ENCODE results near the gene HOXC9.

The HOXC9 gene

DNA sequence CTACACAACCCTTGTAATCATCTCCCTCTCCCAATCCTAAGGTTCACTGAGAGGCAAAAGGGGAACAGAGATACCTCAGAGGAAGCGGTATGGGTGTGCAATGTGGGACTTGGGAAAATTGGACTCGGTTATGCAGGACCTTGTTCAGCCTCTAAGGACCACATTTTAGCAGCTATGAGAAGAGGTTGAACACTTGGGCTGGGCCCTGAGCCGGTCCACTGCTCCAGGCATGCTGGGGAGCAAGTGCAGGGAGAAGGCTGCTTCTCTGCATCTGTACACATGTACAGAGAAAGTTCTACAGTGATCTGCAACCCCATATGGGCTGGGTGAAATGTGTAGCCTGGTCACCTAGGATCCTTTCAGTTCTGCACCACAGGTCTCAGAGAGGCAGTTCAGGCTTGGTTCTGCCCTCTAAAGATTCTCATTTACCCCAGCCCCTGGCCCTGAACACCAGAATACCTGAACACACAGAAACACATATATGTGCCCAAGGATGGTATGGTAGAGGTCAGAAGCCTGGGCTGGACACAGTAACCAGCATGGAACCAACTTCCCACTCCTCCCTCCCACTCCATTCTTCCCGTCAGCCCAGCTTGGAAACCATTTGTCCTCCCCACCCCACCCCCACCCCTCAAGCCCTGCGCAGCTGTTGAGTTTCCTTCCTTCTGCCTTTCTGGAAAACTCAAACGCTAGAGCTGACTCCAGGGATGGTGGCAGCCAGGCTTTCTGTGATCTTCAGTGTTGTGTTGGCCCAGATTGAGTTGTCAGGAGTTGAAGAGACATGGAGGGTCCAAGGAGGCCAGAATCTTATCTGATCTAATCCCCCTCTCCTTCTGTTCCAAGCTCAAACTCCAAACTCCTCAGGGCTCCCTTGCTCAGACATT is 43.3 kb downstream of the HOXC9 start:
- no peak for DNase-seq

DNA sequence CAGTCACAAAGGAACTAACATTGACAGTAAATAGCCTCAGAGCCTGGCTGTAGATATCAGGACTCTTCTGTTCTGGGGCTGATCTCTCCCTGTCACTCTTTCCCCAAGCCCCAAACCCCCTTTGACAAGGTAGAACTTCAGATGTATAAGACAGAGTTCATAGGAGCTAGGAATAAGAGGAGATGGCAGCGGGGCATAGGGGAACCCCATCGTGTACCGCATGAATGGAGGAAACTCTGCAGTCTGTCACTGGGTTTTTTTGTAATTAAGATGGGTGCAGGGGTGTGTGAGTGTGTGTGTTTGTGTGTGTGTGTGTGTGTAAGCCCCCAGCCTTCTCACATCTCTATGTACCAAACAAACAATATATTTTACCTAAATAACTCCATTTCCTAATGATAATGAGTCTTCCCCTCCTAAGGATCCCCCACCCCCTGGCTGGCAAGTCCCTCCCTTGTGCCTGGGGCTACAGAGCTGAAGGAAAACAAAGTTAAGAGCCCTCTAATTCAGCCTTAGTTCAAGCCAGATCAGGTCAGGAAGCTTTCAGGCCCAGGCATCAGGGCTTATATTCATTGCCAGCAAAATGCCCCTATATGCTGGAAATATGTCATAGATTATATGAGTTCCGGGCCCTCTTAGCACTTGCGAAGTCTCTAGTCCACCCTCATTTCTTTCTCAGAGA is 44.6 kb downstream of the HOXC9 start:
- no peak for DNase-seq

DNA sequence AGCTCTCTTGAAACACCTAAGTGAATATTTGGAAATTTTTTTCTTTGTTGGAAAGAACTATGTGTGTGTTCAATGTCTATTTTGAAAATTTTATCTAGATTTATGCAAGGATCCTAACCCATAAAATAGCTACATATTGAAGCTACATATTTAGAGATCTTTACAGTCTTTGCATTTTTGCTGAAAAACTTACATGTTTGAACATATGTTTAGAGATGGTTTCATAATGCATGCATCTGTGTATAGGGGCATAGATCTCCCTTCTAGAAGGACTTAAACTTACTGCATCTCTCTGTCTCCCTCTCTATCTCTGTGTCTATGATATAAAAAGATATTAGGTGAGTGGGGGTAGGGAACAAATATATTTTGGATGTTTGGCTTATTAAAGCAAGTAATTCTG is 45.4 kb downstream of the HOXC9 start:
- no peak for DNase-seq

DNA sequence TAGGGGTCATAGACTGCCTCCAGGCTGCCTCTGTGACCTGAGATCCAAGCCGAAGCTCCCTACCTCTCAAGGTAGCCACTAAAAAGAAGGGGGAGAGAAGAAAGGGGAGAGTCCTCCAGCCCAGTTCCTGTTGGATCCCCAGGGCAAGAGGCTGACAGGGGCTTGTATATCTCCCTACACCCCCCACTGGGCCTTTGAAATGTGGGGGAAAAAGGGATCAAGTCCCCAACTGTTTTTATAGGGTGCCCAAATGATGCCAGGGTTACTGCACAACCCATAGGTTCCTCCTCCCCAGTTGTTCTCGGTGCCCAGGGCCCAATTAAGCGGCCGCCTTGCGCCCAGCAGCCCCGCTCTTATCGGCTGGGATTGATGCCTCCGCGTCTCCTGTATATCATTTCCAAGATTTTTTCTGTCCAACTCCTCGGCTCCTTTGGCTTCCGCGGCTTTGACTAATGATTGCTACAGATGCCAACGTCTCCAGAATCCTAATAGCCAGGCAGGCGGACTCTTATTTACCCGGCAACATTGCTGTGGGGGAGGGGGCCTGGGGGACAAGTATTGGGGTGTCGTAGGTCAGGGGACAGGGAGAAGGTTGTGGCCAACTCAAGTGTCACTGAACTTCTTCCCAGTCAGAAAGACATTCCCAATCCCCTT is 46.0 kb downstream of the HOXC9 start:
- no peak for DNase-seq

DNA sequence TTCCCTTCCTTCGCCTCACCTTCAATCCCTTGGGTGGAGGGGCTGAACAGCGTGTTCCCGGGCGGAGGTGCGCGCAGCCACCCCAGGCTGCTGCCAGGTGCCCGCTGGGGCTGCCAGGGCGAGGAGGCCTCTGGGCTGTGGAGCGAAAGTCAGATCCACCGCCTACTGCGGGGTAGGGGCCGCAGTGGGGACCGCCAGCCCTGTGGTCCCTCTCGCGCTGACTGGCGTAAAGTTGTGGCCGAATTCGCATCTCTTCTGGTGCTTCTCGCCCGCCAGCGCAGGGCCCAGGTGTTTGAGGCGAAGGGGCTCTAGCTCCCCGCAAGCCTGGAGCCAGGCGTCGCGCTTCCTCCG is 46.8 kb downstream of the HOXC9 start:
- no peak for DNase-seq

DNA sequence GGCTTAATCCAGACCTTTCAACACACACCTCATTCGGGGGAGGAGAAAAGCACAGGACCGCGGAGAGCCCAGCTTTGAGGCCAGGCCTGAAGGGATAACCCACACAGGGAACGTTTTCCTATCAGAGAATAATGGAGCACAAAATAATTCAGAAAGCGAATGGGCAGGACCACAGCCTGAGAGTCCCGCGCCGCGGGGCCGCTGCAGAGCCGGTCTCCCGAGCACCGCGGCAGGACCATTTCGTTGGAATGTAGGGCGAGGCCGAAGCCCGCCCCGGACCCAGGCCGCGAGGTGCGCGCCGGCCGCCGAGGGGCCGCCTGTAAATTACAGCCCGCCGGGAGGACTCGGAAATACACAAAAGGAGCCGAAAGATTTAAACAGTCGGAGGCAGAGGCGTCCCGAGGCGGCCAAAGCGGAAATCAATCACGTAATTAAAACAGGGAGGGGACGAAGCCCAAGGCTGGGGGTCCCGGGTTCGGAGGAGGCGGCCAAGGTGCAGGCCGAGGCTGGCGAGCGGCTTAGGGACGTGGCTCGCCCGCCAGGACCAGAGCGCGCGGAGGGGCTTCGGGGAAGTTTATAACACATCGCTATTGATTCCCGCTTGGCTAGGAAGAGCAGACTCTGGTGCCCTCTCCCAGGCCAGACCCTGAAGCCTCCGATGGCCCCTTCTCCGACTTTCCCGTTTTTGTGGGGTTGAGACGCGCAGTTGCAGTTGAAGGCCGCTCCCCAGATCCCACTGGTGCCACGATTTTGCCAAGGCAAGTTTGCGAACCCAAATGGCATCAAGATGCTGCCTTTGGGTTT is 47.4 kb downstream of the HOXC9 start:
- DNase-seq = no peak

DNA sequence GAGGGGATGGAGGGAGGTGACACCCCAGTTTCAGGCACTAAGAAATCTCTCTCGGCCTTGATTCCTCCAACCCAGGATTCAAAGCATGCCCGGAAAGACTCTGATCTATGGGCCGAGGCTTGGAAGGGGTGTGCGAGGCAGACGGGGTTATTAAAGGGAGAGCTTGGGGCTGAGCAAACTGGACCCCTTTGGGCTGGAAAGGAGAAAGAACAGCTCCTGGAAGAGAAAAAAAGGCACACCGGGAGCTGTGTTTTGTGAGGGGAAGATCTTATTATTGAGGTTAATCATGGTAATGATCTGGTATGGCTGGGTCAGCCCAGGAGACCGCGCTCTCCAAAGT is 48.0 kb downstream of the HOXC9 start:
- no peak for DNase-seq

DNA sequence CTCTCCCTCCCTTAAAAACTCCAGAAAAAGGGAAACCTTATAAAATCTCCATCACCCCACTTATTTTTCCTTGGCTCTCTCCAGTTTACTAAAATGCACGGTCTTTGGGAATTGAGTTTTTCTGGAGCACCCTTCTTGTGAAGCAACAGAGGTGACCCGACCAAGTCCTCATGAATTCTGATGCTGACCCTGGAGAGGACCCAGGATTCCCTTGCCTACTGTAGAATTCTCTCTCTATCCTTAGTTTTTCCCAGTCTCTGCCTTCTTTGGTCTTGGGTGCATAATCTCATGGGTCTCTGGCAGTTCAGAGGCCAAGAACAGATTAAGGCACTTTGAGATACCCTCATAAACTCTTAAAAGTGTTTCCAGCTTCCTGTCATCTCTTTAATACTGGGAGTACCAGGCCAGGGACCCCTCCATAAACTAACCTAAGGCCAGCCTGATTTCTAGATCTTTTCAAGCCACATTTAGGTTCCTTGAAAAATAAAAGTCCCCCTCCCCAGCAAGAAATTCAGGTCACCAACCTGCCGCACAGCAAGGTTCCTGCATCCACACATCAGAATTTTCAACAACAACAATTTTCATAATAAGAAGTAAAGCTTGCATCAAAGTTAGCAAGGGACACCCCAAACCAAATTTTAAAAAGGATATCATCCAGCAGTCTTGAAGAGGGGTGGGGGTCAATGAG is 48.6 kb downstream of the HOXC9 start:
- no peak for DNase-seq

DNA sequence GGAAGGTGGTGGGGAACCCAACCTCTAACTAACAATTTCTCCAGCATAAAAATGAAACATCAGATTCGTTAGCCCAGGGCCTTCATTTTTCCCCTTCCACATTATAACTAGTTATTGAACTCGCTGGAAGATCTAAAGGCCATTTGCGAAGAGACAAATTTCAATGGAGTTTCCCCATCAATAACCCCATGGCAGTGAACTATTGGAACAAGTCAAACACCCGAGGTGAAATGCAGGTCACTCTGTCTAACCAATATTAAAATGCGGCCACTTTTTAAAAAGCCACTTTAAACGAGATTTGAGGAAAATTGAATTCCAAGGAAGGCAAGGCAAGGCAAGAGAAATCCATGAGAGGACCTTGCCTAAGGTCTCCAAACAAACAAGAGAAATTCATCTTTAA is 49.1 kb downstream of the HOXC9 start:
- no peak for DNase-seq

DNA sequence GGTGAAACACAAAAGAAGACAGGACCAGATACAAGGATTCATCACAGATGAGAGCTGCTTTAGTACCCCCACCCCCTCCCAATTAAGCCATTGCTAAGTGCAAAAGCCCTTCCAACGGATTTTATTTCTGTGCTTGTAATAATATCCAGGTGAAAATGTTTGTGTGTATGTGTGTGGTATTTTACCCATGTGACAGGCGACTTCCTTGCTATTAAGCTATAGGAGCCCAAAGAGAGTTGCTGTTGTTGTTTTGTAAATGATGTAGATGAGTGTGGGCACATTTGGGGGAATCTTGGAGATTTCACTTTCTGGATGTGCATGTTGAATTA is 50.5 kb downstream of the HOXC9 start:
- DNase-seq = no peak

DNA sequence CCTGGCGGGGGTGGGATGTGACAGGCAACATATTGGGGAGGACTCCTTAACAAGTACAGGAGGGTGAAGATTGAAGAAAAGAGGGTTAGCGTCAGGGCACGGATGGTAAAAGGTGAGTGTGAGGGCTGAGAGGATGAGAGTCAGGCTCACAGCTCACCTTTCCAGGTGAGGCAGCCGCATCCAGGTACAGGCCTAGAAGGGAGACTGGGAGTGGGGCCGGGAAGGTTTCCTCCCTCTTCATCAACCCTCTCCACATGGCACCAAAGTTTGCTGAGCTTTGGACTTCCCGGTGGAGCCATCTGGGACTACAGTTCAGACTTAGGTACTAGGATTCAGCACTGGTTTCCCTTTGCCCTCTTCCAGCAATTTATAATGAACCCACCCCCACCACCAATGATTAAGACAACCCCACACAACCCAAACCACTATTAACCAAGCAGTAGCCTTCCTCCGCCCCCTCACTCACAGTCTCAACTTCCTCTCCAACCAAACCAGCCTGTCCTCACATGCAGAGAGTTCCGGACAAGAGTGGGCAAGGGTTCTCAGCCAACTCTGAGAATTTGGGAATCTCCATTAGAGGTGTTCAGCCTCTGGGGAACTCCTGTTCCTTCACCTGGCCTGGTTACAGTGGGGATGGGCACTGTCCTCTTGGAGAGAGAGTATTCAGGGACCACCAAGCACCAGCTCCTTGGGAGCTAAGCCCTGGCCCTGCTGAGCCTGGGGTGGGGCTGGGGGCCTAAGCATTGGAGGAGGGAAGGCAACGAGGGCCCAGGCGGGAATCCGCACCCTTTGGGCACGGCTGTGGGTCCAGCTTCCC is 51.3 kb downstream of the HOXC9 start:
- no peak for DNase-seq

DNA sequence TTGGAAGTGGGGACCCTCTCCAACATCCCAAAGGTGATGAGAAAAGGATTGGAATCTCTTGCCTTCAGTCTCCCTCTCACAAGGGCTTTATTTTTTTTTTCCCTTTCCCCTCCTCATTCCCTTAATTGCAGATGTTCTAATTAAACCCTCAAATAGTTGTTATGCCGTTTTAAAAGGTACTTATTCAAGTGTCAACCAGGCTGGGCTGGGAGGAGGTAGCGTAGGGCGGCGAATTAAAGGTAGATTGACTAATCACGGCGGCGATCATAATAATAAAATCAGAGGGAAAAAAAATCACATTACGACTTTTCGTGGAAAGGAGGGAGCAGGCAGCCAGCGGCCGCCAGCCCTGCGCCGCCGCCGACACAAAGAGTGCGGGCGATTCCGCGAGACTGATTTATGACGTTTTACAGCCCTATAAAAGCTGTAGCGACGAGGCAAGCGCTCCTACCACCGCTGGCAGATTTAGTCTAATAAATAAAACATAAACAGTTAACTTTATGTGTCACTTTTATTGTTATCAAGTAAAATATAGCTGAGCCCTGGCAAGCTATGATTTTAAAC is 52.0 kb downstream of the HOXC9 start:
- DNase-seq = no peak

DNA sequence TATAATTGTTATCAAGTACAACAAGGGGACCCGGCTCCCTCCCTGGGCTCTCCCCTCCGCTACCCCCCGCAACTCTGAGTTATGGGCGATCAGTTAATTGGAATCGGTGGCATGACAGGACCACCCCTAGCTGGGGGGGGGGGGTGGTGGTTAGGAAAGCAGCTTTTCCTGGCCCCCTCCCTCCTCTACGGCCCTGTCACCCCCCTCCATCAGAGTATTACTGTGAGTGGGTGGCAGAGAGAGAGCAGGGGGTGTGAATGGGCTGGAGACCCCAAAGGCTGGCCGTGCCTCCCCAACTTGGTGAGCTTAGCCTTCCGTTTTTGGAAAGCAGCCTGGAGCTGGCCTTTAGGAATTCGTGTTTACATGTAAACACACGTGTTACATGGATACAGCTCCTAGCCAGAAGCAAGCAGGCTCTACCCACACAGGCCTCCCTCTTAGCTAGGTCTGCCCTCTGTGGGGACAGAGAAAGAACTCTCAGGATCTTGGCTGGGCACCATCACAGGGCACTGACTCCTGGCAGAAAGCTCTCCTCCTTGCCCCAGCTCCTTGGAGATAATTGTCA is 52.6 kb downstream of the HOXC9 start:
- no peak for DNase-seq

All from CD4-positive, alpha-beta T cell treated with Interleukin-4 for 4 hours (primary cell).